ENCODE data around the gene ALDH7A1.
"Not testable (repeated sequence)": the region's sequence is repeated elsewhere in the genome, so short reads cannot be mapped to it uniquely, and the experiment has no call there.

ALDH7A1 gene

GRCh38 chr5:126531543-126532120, 63.4 kb downstream of the ALDH7A1 start:
- no peak for DNase-seq

- DNase-seq = no peak
Measured at GRCh38 chr5:126527892-126528291, 67.1 kb downstream of the ALDH7A1 start.

GRCh38 chr5:126527158-126527557, 67.9 kb downstream of the ALDH7A1 start:
- no peak for DNase-seq

GRCh38 chr5:126526493-126526892, 68.5 kb downstream of the ALDH7A1 start:
- DNase-seq = no peak

- no peak for DNase-seq
Measured at GRCh38 chr5:126525630-126526245, 69.3 kb downstream of the ALDH7A1 start.

GRCh38 chr5:126523818-126524510, 71.1 kb downstream of the ALDH7A1 start:
- no peak for DNase-seq

GRCh38 chr5:126521130-126521529, 73.9 kb downstream of the ALDH7A1 start:
- no peak for DNase-seq

GRCh38 chr5:126520593-126520953, 74.4 kb downstream of the ALDH7A1 start:
- no peak for DNase-seq

GRCh38 chr5:126519637-126520592, 75.1 kb downstream of the ALDH7A1 start:
- DNase-seq = no peak

- not testable (repeated sequence) for DNase-seq
Measured at GRCh38 chr5:126519223-126519622, 75.8 kb downstream of the ALDH7A1 start.

GRCh38 chr5:126516852-126517251, 78.2 kb downstream of the ALDH7A1 start:
- no peak for DNase-seq

GRCh38 chr5:126516133-126516532, 78.9 kb downstream of the ALDH7A1 start:
- DNase-seq = no peak

GRCh38 chr5:126515337-126515736, 79.7 kb downstream of the ALDH7A1 start:
- DNase-seq = no peak

GRCh38 chr5:126514558-126515141, 80.4 kb downstream of the ALDH7A1 start:
- no peak for DNase-seq

- no peak for DNase-seq
Measured at GRCh38 chr5:126514131-126514557, 80.9 kb downstream of the ALDH7A1 start.

- no peak for DNase-seq
Measured at GRCh38 chr5:126513703-126514102, 81.3 kb downstream of the ALDH7A1 start.

- DNase-seq = no peak
Measured at GRCh38 chr5:126513302-126513701, 81.7 kb downstream of the ALDH7A1 start.

GRCh38 chr5:126512451-126512850, 82.6 kb downstream of the ALDH7A1 start:
- no peak for DNase-seq

- DNase-seq = no peak
Measured at GRCh38 chr5:126511961-126512360, 83.1 kb downstream of the ALDH7A1 start.

- DNase-seq = no peak
Measured at GRCh38 chr5:126509339-126509738, 85.7 kb downstream of the ALDH7A1 start.

- DNase-seq = no peak
Measured at GRCh38 chr5:126508962-126509279, 86.1 kb downstream of the ALDH7A1 start.

GRCh38 chr5:126508251-126508961, 86.6 kb downstream of the ALDH7A1 start:
- no peak for DNase-seq

Data from activated naive CD4-positive, alpha-beta T cell treated with anti-CD3 and anti-CD28 coated beads, Interleukin-2, amount 50 U/mL, for 16 hours (primary cell).